OCI-LY7 (cell line): ENCODE measurements around the gene LITAFD. TPM values are rescaled to one million over a fixed set of nuclear protein-coding genes. Genes with fewer than 3 reads are reported as not detected.

Experiments used
- BruUV-seq: library from RNA; stranded (reverse); fragments of 400-500 nt; replicated peaks from 2 replicates; lab custom pipeline; 2021; lab: Mats Ljungman, UMichigan
- CTCF ChIA-PET: fragments of 300-600 bp; sonication (Branson Sonifier 250); formaldehyde crosslinking; loops from one replicate; lab custom pipeline; 2022; ENCODE audit warnings: antibody characterized with exemption; ENCODE audit not compliant: unreplicated experiment; lab: Charles Lee
- POLR2A ChIA-PET: fragments of 300-600 bp; sonication (Branson Sonifier 250); formaldehyde crosslinking; loops from one replicate; lab custom pipeline; 2022; ENCODE audit warnings: antibody characterized with exemption; lab: Charles Lee
- DNase-seq: peaks from one replicate; pipeline ENCODE4 v3.0.0-alpha.2; 2015; ENCODE audit warnings: low spot score
- H2AFZ ChIP-seq: fragments of 200-600 bp; sonication (generic), shearing (Covaris generic); 2 replicates; pipeline ENCODE4 v1.6.1; 2014; ENCODE audit warnings: mild to moderate bottlenecking, antibody characterized with exemption, low read length, moderate library complexity
- H3K27ac ChIP-seq: fragments of 200-600 bp; sonication (generic); 2 replicates; pipeline ENCODE4 v1.5.1; 2014; ENCODE audit warnings: mixed run types, low read depth, mild to moderate bottlenecking, moderate library complexity, low read length, inconsistent platforms; ENCODE audit not compliant: poor library complexity, severe bottlenecking
- H3K36me3 ChIP-seq: fragments of 200-600 bp; sonication (generic); 2 replicates; pipeline ENCODE4 v1.6.1; 2014; ENCODE audit warnings: mild to moderate bottlenecking, antibody characterized with exemption, low read length, moderate library complexity, mixed read lengths; ENCODE audit not compliant: insufficient read depth
- H3K4me1 ChIP-seq: fragments of 200-600 bp; sonication (generic); 2 replicates; pipeline ENCODE4 v1.5.1; 2014; ENCODE audit warnings: mild to moderate bottlenecking, low read length; ENCODE audit not compliant: insufficient read depth, poor library complexity, severe bottlenecking
- H3K4me2 ChIP-seq: fragments of 200-600 bp; sonication (generic); 2 replicates; pipeline ENCODE4 v1.6.1; 2014; ENCODE audit warnings: mild to moderate bottlenecking, low read length
- H3K4me3 ChIP-seq: fragments of 200-600 bp; sonication (generic); 2 replicates; pipeline ENCODE4 v1.5.1; 2014; ENCODE audit warnings: mild to moderate bottlenecking, low read depth, low read length; ENCODE audit not compliant: poor library complexity, severe bottlenecking
- H3K79me2 ChIP-seq: fragments of 200-600 bp; sonication (generic); 2 replicates; pipeline ENCODE4 v1.6.1; 2016; ENCODE audit warnings: low read depth, mild to moderate bottlenecking, low read length, moderate library complexity, mixed read lengths; ENCODE audit not compliant: insufficient read depth
- H3K9me2 ChIP-seq: fragments of 200-600 bp; sonication (generic); 2 replicates; pipeline ENCODE4 v1.6.1; 2016; ENCODE audit warnings: mild to moderate bottlenecking, low read length, mixed read lengths; ENCODE audit not compliant: insufficient read depth
- H3K9me3 ChIP-seq: fragments of 200-600 bp; sonication (generic); 2 replicates; pipeline ENCODE4 v1.6.1; 2014; ENCODE audit warnings: mild to moderate bottlenecking, mixed run types, low read length, mixed read lengths
- H4K20me1 ChIP-seq: fragments of 200-600 bp; sonication (generic); 2 replicates; pipeline ENCODE4 v1.6.1; 2014; ENCODE audit warnings: mild to moderate bottlenecking, antibody characterized with exemption, low read length, moderate library complexity, mixed read lengths; ENCODE audit not compliant: insufficient read depth
- EZH2phosphoT487 ChIP-seq: fragments of 200-600 bp; sonication (generic); IDR thresholded peaks from 2 replicates; pipeline ENCODE4 v1.6.1; 2018; ENCODE audit warnings: low read depth, borderline replicate concordance, mild to moderate bottlenecking, mixed run types, antibody characterized with exemption, low read length, moderate library complexity, mixed read lengths
- intact Hi-C: fragments of 100-400 bp; cut with micrococcal nuclease; formaldehyde crosslinking; loops from one replicate; pipeline ENCODE4 v1.10.0; 2022; ENCODE audit not compliant: unreplicated experiment
- total RNA-seq, 2 experiments: library from RNA; depleted of rRNA in 1 of 2; stranded (reverse); fragments of >200 nt in 1 of 2; shearing (Covaris generic) in 1 of 2; gene quantifications; 2 replicates each; pipeline ENCODE4 v1.2.3, GENCODE V29; 2014 to 2022
- TF ChIP-seq, protein P1 (sequence below): fragments of 200-600 bp; sonication (generic); conservative IDR thresholded peaks from 2 replicates; pipeline ENCODE4 v1.5.1; 2014; ENCODE audit warnings: mild to moderate bottlenecking, antibody characterized with exemption, low read length, moderate library complexity, mixed read lengths

The LITAFD gene
- total RNA-seq, 2 experiments from 2014 or later = not detected

GRCh38 chr16:8912793-8913192, 30.6 kb downstream of the LITAFD start:
- intact Hi-C loops = no loop called here
- Histone ChIP-seq H2AFZ (no peak overlapping the region), H3K9me2 (no peaks in the 10 kb centered on the region), H3K4me2 (no peak overlapping the region), H3K9me3 (no peaks in the 10 kb centered on the region), H4K20me1 (no peaks in the 10 kb centered on the region), H3K4me3 (no peak overlapping the region), H3K4me1 (no peaks in the 10 kb centered on the region), H3K36me3 (peaks cover 90% of the 10 kb centered on the region), H3K79me2 (no peaks in the 10 kb centered on the region), H3K27ac (no peak overlapping the region)
- TF ChIP-seq EZH2phosphoT487 = no peak
- TF ChIP-seq, protein P1, sequence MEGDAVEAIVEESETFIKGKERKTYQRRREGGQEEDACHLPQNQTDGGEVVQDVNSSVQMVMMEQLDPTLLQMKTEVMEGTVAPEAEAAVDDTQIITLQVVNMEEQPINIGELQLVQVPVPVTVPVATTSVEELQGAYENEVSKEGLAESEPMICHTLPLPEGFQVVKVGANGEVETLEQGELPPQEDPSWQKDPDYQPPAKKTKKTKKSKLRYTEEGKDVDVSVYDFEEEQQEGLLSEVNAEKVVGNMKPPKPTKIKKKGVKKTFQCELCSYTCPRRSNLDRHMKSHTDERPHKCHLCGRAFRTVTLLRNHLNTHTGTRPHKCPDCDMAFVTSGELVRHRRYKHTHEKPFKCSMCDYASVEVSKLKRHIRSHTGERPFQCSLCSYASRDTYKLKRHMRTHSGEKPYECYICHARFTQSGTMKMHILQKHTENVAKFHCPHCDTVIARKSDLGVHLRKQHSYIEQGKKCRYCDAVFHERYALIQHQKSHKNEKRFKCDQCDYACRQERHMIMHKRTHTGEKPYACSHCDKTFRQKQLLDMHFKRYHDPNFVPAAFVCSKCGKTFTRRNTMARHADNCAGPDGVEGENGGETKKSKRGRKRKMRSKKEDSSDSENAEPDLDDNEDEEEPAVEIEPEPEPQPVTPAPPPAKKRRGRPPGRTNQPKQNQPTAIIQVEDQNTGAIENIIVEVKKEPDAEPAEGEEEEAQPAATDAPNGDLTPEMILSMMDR = no peak
- POLR2A ChIA-PET = no interaction called here
- BruUV-seq = no TSS peak
- no peak for DNase-seq
- CTCF ChIA-PET = no interaction called here

GRCh38 chr16:8914098-8914497, 31.9 kb downstream of the LITAFD start:
- Histone ChIP-seq H3K27ac (no peak overlapping the region), H3K4me1 (no peaks in the 10 kb centered on the region), H3K36me3 (peaks cover 90% of the 10 kb centered on the region), H3K4me2 (no peak overlapping the region), H3K9me2 (no peaks in the 10 kb centered on the region), H4K20me1 (no peaks in the 10 kb centered on the region), H2AFZ (no peak overlapping the region), H3K79me2 (no peaks in the 10 kb centered on the region), H3K9me3 (no peaks in the 10 kb centered on the region), H3K4me3 (no peak overlapping the region)
- ChIA-PET CTCF (interaction anchor here (1.0 kb wide), 1 partner anchor 95 kb away, joined by 3 read pairs; no protein-coding TSS in a partner anchor), POLR2A (interaction anchor here (0.8 kb wide), 1 partner anchor 122 kb away, joined by 3 read pairs; no protein-coding TSS in a partner anchor)
- no TSS peak for BruUV-seq
- TF ChIP-seq, protein P1 = no peak
- no peak for TF ChIP-seq EZH2phosphoT487
- intact Hi-C loops = no loop called here
- DNase-seq = no peak

DNA sequence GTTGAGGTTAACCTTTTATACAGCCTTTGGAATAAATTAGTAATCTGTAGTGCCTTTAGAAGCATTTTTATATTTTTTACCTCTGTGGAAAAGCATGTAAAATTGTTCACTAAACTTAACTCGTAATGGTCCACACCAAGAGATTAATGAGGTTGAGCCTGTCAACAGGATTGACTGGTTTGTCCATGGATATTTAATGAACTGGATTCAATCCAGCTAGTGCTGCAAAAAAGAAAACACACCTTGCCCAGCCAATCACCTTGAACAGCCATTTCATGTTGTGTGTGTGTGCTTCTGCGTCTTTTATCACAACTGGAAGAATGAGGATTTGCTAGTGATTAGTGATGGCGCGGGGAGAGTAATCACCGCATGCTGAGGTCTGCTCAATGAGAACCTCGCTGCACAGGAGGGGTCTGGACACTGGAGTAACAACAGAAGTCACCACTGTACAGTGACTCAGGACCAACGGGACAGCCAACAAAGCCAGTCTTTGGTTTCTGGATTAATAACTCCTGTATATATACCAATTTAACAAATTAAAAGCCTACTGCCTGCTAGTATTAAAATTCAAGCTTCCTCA, 33.7 kb downstream of the LITAFD start:
- no peak overlapping the region for H3K4me3 ChIP-seq
- ChIA-PET POLR2A (interaction anchor here (0.7 kb wide), 1 partner anchor 15 kb away, joined by 3 read pairs; no protein-coding TSS in a partner anchor), CTCF (no interaction called here)
- H3K9me3 ChIP-seq = no peaks in the 10 kb centered on the region
- peaks cover 92% of the 10 kb centered on the region for H3K36me3 ChIP-seq
- H3K4me2 ChIP-seq = no peak overlapping the region
- H4K20me1 ChIP-seq = no peaks in the 10 kb centered on the region
- H3K79me2 ChIP-seq = no peaks in the 10 kb centered on the region
- H3K27ac ChIP-seq = no peak overlapping the region
- no peak for DNase-seq
- H3K9me2 ChIP-seq = no peaks in the 10 kb centered on the region
- intact Hi-C loops = no loop called here
- H2AFZ ChIP-seq = no peak overlapping the region
- no TSS peak for BruUV-seq
- TF ChIP-seq, protein P1 = no peak
- no peak for TF ChIP-seq EZH2phosphoT487
- H3K4me1 ChIP-seq = no peaks in the 10 kb centered on the region
